Common myeloid progenitor, CD34-positive (primary cell): ENCODE data around the gene AREG.

Experiments
- CTCF ChIA-PET: fragments of 350-600 bp; sonication (Branson Sonifier 250); formaldehyde crosslinking; loops from one replicate; lab custom pipeline; 2021; ENCODE audit warnings: antibody characterized with exemption; lab: Charles Lee
- POLR2A ChIA-PET: fragments of 350-600 bp; sonication (Branson Sonifier 250); formaldehyde crosslinking; loops from one replicate; lab custom pipeline; 2021; ENCODE audit warnings: antibody characterized with exemption; lab: Charles Lee
- DNase-seq, 3 donors: peaks; one replicate each; pipeline versions ENCODE4 v3.0.0 to v3.0.0-alpha.2; 2013
- H3K27ac ChIP-seq, 2 experiments: 1 replicate in 1 of 2; 2 replicates in 1 of 2; pipeline ENCODE4 v1.7.0; 2013; ENCODE audit warnings: inconsistent platforms in 2 of 2, low read length in 2 of 2, mild to moderate bottlenecking in 2 of 2, low read depth in 1 of 2, moderate library complexity in 1 of 2; ENCODE audit not compliant: severe bottlenecking in 2 of 2, insufficient read depth in 1 of 2, poor library complexity in 1 of 2
- H3K27me3 ChIP-seq, 5 experiments: replicated peaks in 2 of 5; 1 replicate in 3 of 5; 2 replicates in 2 of 5; pipeline versions ENCODE4 v1.6.1 to v1.7.0; 2013; ENCODE audit warnings: low read length in 4 of 5, mild to moderate bottlenecking in 2 of 5, moderate library complexity in 2 of 5, inconsistent platforms in 1 of 5; ENCODE audit not compliant: insufficient read depth in 5 of 5, control insufficient read depth in 4 of 5
- H3K36me3 ChIP-seq, 4 experiments: 1 replicate in 2 of 4; 2 replicates in 2 of 4; pipeline versions ENCODE4 v1.6.1 to v1.7.0; 2013; ENCODE audit warnings: low read length in 3 of 4, control low read depth in 1 of 4, mild to moderate bottlenecking in 1 of 4; ENCODE audit not compliant: control insufficient read depth in 4 of 4, insufficient read depth in 4 of 4
- H3K4me1 ChIP-seq, 4 experiments: 1 replicate in 3 of 4; 2 replicates in 1 of 4; pipeline versions ENCODE4 v1.6.1 to v1.7.1; 2013; ENCODE audit warnings: low read length in 3 of 4, mild to moderate bottlenecking in 3 of 4, control low read depth in 1 of 4, inconsistent platforms in 1 of 4, moderate library complexity in 1 of 4; ENCODE audit not compliant: control insufficient read depth in 4 of 4, insufficient read depth in 4 of 4; ENCODE audit errors: control extremely low read depth in 1 of 4
- H3K4me3 ChIP-seq, 7 experiments: 1 replicate in 4 of 7; 2 replicates in 3 of 7; pipeline versions ENCODE4 v1.5.1 to v1.7.0; 2013; ENCODE audit warnings: mild to moderate bottlenecking in 7 of 7, low read length in 6 of 7, moderate library complexity in 6 of 7, inconsistent platforms in 2 of 7, low read depth in 2 of 7, control low read depth in 1 of 7; ENCODE audit not compliant: insufficient read depth in 4 of 7, control insufficient read depth in 1 of 7; ENCODE audit errors: extremely low read depth in 1 of 7
- H3K9me3 ChIP-seq, 5 experiments: 1 replicate in 4 of 5; 2 replicates in 1 of 5; pipeline versions ENCODE4 v1.6.1 to v1.7.1; 2013; ENCODE audit warnings: low read length in 4 of 5, mild to moderate bottlenecking in 2 of 5, inconsistent platforms in 1 of 5, low read depth in 1 of 5, moderate library complexity in 1 of 5; ENCODE audit not compliant: control insufficient read depth in 4 of 5, insufficient read depth in 2 of 5; ENCODE audit errors: control extremely low read depth in 1 of 5
- WGBS: methylation state at CpG from one replicate; pipeline ENCODE4 v1.1.5; 2013; ENCODE audit not compliant: insufficient coverage; 5-methylcytosine and 5-hydroxymethylcytosine counted together

Gene AREG

DNA sequence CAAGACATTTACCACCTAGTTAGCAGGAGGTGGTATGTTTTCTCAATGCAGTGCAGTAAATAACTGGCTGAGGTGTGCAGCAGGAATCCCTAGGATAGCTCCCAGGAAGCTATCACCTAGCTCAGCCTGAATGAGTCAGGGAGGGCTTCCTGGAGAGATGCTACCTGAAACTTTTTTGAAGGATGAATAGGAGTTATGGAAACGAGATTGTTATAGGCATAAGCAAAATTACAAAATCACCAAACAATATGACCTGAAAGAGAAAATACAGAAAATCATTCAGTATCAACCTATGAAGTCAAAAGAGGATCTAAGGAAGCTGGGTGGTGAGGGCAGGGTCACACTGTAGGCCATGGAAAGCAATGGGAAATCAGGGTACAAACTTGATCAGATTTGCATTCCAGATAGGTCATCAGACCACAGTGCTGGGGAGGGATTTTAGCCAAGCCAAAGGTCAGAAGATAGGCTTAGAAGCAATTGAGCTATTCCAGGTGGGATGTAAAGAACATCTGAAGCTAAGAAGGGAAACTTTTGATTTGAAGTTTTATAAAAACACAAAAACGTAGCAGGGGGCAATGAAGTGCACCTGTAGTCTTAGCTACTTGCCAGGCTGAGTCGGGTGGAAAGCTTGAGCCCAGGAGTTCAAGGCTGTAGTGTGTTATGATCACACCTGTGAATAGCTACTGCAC, 11.3 kb downstream of the AREG start:
- Histone ChIP-seq H3K27ac (no peak overlapping the region), H3K36me3 (no peaks in the 10 kb centered on the region), H3K27me3 (no peaks in the 10 kb centered on the region), H3K4me1 (peaks cover 0 to 3% (median 1%) of the 10 kb centered on the region in 4 experiments), H3K4me3 (no peak overlapping the region), H3K9me3 (peaks cover 0 to 2% (median 0%) of the 10 kb centered on the region in 5 experiments)
- no peak for DNase-seq
- CTCF ChIA-PET = interaction anchor here (0.7 to 2.0 kb wide), 5 partner anchors 11 to 135 kb away, joined by 3 to 11 read pairs (median 4); partner anchors contain the start of gene AREG
- POLR2A ChIA-PET = interaction anchor here (0.6 to 1.0 kb wide), 2 partner anchors 31 to 219 kb away, joined by 3 read pairs; no protein-coding TSS in a partner anchor
- WGBS = no CpG with 5 or more reads among the region's 3 CpGs

DNA sequence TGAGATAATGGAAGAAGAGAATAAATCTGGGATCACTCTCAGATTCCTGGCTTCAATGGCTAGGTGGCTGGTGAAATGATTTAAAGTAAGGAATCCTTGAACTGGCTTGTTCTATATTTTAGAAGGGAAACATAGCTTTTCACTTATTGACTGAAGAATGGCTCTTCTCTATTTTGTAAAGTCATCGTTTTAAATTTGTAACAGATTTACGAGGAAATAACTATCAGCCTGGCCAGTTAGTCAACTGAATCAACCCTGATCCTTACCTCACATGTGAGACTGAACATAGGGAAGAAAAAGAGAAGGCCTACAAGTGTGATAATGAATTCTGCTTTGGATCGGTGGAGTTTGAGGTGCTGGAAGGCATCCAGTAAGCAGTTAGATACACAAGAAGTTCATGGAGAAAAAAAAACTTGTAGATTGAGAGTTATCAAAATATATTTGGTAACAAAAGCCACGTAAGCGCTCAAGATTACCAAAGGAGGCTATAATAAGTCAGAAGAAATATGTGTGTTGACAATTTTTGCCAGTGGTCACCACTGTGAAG, 12.0 kb downstream of the AREG start:
- CTCF ChIA-PET = interaction anchor here (1.0 to 2.0 kb wide), 3 partner anchors 11 to 16 kb away, joined by 4 to 11 read pairs (median 5); partner anchors contain the start of gene AREG

DNA sequence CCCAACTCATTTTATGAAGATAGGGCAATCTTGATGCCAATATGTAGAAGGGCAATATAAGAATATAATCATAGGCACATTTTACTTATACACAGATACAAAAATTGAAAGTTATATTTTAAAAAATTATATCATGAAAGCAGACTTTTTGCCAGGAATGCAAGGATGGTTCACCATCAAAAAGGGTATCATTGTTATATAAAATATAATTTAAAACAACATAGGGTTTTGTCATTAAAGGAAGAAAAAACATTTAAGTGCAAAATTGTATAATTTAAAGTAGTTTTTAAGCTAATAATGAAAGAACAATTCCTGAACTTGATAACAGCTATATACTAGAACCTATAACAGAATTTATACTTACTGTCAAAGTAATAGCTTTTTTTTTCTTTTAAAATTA, 15.9 kb downstream of the AREG start:
- H3K4me3 ChIP-seq = no peak overlapping the region
- H3K9me3 ChIP-seq = peaks cover 0 to 3% (median 0%) of the 10 kb centered on the region in 5 experiments
- H3K27ac ChIP-seq = no peak overlapping the region
- ChIA-PET CTCF (no interaction called here), POLR2A (no interaction called here)
- H3K36me3 ChIP-seq = no peaks in the 10 kb centered on the region
- peak in 2 of 3 donors; percentile 10 to 12 for DNase-seq
- no peaks in the 10 kb centered on the region for H3K27me3 ChIP-seq
- no peaks in the 10 kb centered on the region for H3K4me1 ChIP-seq

More for the DNA sequence above, 12.0 kb downstream of the AREG start:
- peaks cover 0 to 3% (median 0%) of the 10 kb centered on the region in 5 experiments for H3K9me3 ChIP-seq
- no peaks in the 10 kb centered on the region for H3K27me3 ChIP-seq
- POLR2A ChIA-PET = interaction anchor here (0.6 to 1.0 kb wide), 2 partner anchors 32 to 218 kb away, joined by 3 read pairs; no protein-coding TSS in a partner anchor
- 100% methylated on average over 2 of the region's 5 CpGs for WGBS
- DNase-seq = no peak
- no peak overlapping the region for H3K27ac ChIP-seq
- no peaks in the 10 kb centered on the region for H3K36me3 ChIP-seq
- peaks cover 0 to 3% (median 0%) of the 10 kb centered on the region in 4 experiments for H3K4me1 ChIP-seq
- no peak overlapping the region for H3K4me3 ChIP-seq

DNA sequence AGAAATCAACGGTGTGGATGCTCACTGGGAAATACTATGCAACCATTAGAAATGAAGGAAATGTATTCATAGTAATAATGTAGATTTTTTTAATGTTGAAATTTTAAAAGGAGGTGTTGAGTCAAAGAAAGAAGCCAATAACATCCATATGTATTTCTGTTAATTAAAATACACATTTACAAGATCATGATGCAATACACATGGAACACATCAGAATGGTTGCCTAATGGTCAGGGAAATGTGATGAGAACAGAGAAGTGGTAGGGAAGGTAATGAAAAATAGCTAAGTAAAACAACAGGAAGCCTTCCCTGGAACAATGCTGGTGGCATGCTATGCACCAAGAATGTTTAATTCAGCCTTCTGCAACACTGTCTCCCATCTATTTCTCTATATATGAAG, 18.2 kb downstream of the AREG start:
- H3K4me1 ChIP-seq = no peaks in the 10 kb centered on the region
- no peak overlapping the region for H3K4me3 ChIP-seq
- ChIA-PET CTCF (interaction anchor here (1.8 kb wide), 1 partner anchor 58 kb away, joined by 3 read pairs; no protein-coding TSS in a partner anchor), POLR2A (no interaction called here)
- H3K27ac ChIP-seq = no peak overlapping the region
- H3K36me3 ChIP-seq = no peaks in the 10 kb centered on the region
- DNase-seq = no peak
- WGBS = no CpG with 5 or more reads among the region's 1 CpG
- H3K9me3 ChIP-seq = peaks cover 0 to 3% (median 0%) of the 10 kb centered on the region in 5 experiments
- H3K27me3 ChIP-seq = no peaks in the 10 kb centered on the region

DNA sequence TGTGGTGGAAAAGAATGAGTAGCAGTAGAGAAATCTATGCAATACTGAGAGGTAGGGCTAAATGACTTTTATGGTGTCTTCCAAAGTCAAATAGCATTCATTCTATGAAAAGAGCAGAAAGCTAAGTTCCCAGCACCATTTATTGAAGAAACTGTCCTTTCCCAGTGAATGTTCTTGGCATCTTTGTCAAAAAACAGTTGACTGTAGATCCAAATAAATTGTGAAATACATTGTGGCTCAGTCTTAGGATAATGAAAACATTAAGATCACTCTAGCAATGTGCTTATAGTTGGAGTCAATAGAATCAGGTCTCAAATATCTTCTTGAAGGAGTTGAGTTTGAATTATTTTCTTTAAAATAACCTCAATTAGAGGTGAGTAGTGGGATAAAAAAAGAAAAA, 19.4 kb downstream of the AREG start:
- H3K36me3 ChIP-seq = no peaks in the 10 kb centered on the region
- no peak overlapping the region for H3K27ac ChIP-seq
- no peak overlapping the region for H3K4me3 ChIP-seq
- POLR2A ChIA-PET = no interaction called here
- H3K9me3 ChIP-seq = peaks cover 0 to 3% (median 0%) of the 10 kb centered on the region in 5 experiments
- no peaks in the 10 kb centered on the region for H3K27me3 ChIP-seq
- no peak for DNase-seq
- CTCF ChIA-PET = interaction anchor here (0.6 to 1.3 kb wide), 2 partner anchors 143 to 203 kb away, joined by 4 read pairs; no protein-coding TSS in a partner anchor
- H3K4me1 ChIP-seq = no peaks in the 10 kb centered on the region

DNA sequence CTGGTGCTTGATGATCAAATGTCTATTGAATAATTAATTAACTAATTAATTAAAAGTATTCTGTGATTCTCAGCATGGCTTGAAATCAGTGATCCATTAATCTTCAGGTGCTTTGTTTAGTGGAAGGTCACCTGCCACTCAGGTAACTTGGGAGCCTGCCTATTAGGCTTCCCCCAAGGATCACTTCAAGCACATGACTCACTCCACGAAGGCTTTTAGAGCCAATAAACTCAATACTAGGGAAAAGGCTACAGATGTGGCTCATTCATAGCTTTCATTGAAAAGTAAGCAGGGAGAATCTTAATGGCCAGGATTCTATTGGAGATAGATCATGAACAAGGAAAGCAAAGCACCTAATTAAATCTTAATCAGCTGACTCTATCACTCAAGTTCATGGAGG, 21.3 kb downstream of the AREG start:
- ChIA-PET CTCF (no interaction called here), POLR2A (no interaction called here)
- no CpG with 5 or more reads among the region's 1 CpG for WGBS

DNA sequence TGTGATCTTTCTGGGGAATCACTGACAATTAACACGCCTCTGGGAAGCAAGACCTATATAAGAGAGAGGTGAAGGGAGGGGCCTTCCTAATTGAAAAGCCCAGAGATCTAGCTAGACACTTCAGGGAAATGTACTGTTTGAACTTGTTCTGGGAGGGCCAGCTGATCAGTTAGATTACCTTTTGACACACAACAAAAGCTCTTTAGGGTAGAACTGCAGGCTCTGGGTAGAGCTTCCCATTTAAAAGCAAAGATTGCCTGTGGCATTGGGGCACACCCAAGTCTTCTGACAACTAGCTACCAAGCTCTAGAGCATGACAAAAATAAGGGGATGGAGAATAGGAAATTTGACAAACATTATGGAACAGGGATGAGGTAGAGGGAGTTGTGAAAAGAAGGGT, 26.3 kb downstream of the AREG start:
- CTCF ChIA-PET = no interaction called here
- Histone ChIP-seq H3K36me3 (no peaks in the 10 kb centered on the region), H3K9me3 (no peaks in the 10 kb centered on the region), H3K4me1 (peaks cover 0 to 2% (median 0%) of the 10 kb centered on the region in 4 experiments), H3K4me3 (no peak overlapping the region), H3K27me3 (no peaks in the 10 kb centered on the region), H3K27ac (no peak overlapping the region)
- POLR2A ChIA-PET = no interaction called here
- no CpG with 5 or more reads among the region's 1 CpG for WGBS
- no peak for DNase-seq

More for the DNA sequence above, 21.3 kb downstream of the AREG start:
- DNase-seq = no peak
- Histone ChIP-seq H3K4me1 (no peaks in the 10 kb centered on the region), H3K9me3 (peaks cover 0 to 3% (median 0%) of the 10 kb centered on the region in 5 experiments), H3K36me3 (no peaks in the 10 kb centered on the region), H3K27me3 (no peaks in the 10 kb centered on the region), H3K27ac (no peak overlapping the region), H3K4me3 (no peak overlapping the region)
